Neutrophil (primary cell): Measurements from ENCODE around the gene STXBP2.

Experiments
- H3K27ac ChIP-seq: fragments of 200-600 bp; sonication (generic); 2 replicates; pipeline ENCODE4 v1.5.1; 2016; ENCODE audit warnings: mild to moderate bottlenecking, moderate library complexity
- H3K27me3 ChIP-seq: fragments of 200-600 bp; sonication (generic); 2 replicates; pipeline ENCODE4 v1.6.0; 2016; ENCODE audit warnings: mild to moderate bottlenecking
- H3K36me3 ChIP-seq: fragments of 200-600 bp; sonication (generic); 2 replicates; pipeline ENCODE4 v1.5.1; 2017
- H3K4me1 ChIP-seq, 2 experiments: fragments of 200-600 bp in 1 of 2; sonication (generic) in 1 of 2; 1 replicate in 1 of 2; 2 replicates in 1 of 2; pipeline versions ENCODE4 v1.5.1 to v1.6.1; 2013 to 2016; ENCODE audit warnings: low read depth in 1 of 2, low read length in 1 of 2, mild to moderate bottlenecking in 1 of 2, moderate library complexity in 1 of 2; ENCODE audit not compliant: control insufficient read depth in 1 of 2, insufficient read depth in 1 of 2
- H3K4me3 ChIP-seq, 2 experiments: fragments of 200-600 bp in 1 of 2; sonication (generic) in 1 of 2; 1 replicate in 1 of 2; 2 replicates in 1 of 2; pipeline ENCODE4 v1.5.1; 2013 to 2016; ENCODE audit warnings: low read depth in 1 of 2, low read length in 1 of 2, mild to moderate bottlenecking in 1 of 2, moderate library complexity in 1 of 2
- H3K9me3 ChIP-seq: fragments of 200-600 bp; sonication (generic); 2 replicates; pipeline ENCODE4 v1.5.1; 2016
- TF ChIP-seq, protein P1 (sequence below): fragments of 200-600 bp; sonication (generic); IDR thresholded peaks from 2 replicates; pipeline ENCODE4 v1.5.1; 2016; ENCODE audit warnings: antibody characterized with exemption

The STXBP2 gene

DNA sequence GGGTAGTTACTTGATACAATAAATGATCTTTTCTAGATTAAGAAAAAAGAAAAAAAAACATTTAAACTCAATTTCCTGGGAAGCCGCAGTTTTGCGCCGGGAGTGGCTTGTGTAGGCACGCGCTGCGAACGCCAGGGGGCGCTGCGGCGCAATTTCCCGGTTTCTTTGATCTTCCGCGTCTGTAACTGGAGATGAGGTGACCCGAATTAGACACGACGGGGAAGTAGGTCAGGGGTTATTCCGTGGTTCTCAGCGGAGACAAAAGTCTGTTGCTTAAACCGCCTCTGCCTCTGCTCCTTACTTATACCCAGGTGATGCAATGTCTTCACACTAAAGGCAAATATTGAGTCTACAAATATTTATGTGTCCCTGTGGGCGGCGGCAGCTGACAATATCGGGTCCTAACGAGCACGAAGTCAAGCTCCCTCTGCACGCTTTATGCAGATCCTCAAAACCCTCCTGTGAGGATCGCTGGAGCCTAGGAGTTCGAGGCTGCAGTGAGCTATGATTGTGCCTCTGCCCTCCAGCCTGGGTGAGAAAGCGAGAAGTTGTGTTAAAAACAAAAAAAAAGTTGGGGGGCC lies 15.2 kb downstream of the STXBP2 start:
- Histone ChIP-seq H3K4me3 (peak overlapping the region; percentile 51 to 55), H3K9me3 (no peaks in the 10 kb centered on the region), H3K36me3 (peaks cover 16% of the 10 kb centered on the region), H3K27me3 (no peaks in the 10 kb centered on the region), H3K27ac (peak overlapping the region; percentile 91), H3K4me1 (peaks cover 55 to 56% of the 10 kb centered on the region in 2 experiments)
- TF ChIP-seq, protein P1, sequence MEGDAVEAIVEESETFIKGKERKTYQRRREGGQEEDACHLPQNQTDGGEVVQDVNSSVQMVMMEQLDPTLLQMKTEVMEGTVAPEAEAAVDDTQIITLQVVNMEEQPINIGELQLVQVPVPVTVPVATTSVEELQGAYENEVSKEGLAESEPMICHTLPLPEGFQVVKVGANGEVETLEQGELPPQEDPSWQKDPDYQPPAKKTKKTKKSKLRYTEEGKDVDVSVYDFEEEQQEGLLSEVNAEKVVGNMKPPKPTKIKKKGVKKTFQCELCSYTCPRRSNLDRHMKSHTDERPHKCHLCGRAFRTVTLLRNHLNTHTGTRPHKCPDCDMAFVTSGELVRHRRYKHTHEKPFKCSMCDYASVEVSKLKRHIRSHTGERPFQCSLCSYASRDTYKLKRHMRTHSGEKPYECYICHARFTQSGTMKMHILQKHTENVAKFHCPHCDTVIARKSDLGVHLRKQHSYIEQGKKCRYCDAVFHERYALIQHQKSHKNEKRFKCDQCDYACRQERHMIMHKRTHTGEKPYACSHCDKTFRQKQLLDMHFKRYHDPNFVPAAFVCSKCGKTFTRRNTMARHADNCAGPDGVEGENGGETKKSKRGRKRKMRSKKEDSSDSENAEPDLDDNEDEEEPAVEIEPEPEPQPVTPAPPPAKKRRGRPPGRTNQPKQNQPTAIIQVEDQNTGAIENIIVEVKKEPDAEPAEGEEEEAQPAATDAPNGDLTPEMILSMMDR: peak; percentile 98

DNA sequence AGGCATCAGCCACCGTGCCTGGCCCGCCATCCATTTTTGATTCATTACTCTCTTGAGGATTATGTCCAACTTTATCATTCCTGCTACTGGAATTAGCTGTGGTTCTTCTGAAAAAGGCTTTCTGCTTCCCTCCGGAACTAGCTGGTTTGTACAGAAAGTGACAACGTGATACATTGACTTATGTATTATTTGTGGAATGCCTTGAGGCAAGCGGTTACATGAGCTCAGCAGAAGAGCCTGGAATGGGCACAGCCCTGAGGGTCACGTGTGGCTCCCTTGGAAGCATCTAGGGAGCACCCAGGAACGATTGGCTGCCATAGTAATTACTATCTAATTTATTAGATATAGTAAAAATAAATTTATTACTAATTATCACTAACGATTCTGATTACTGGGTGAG lies 17.5 kb downstream of the STXBP2 start:
- TF ChIP-seq, protein P1: no peak
- H3K4me3 ChIP-seq: no peak overlapping the region
- H3K4me1 ChIP-seq: peaks cover 77 to 78% of the 10 kb centered on the region in 2 experiments
- H3K9me3 ChIP-seq: no peaks in the 10 kb centered on the region
- H3K27me3 ChIP-seq: no peaks in the 10 kb centered on the region
- H3K36me3 ChIP-seq: no peaks in the 10 kb centered on the region
- peak overlapping the region; percentile 91 for H3K27ac ChIP-seq

DNA sequence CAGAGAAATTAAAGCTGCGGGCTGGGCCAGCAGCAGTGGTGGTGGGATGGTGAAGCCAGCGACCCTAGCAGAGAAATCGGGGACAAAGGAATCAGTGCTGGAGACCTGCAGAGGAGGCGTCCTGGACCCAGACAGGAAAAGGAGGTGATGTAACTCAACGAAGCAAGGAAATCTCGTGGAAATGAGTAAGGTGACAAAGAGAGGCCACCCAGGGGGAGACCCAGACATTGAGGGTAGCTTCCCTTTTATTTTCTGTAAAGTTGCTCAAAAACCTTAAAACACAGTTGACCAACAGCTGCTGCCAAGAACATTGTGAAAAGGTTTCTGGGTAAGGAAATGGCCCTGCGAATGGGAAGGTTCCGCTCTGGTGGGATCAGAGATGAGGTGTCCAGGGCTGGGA lies 18.7 kb downstream of the STXBP2 start:
- Histone ChIP-seq H3K36me3 (no peaks in the 10 kb centered on the region), H3K9me3 (no peaks in the 10 kb centered on the region), H3K27ac (peak overlapping the region; percentile 91), H3K4me1 (peaks cover 77 to 81% of the 10 kb centered on the region in 2 experiments), H3K4me3 (peak overlapping the region; percentile 48 to 55), H3K27me3 (no peaks in the 10 kb centered on the region)
- TF ChIP-seq, protein P1: no peak

DNA sequence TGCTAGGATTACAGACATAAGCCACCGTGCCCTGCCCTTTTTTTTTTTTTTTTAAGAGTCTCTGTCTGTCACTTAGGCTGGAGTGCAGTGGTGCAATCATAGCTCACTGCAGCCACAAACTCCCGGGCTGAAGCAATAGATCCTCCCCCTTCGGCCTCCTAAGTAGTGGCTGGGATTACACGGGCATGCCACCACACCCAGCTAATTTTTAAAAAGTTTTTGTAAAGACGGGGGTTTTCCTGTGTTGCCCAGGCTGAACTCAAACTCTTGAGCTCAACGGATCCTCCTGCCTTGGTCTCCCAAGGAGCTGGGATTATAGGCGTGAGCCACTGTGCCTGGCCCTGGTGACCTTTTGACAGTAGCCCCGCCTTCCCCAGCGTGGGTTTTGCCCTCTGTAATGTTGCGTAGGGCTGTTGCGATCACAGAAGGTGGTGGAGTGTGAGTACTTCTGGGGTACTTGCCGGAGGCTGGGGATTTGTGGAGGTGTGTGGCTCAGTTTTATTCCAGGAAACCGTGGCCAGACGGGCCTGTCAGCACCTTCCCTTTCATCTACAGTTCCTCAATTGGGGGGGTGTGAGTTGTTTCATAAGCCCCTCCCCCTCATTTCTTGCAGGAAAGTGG lies 20.3 kb downstream of the STXBP2 start:
- Histone ChIP-seq H3K4me3 (peak overlapping the region; percentile 48 to 55), H3K9me3 (no peaks in the 10 kb centered on the region), H3K36me3 (no peaks in the 10 kb centered on the region), H3K27ac (peak overlapping the region; percentile 91), H3K4me1 (peaks cover 70 to 74% of the 10 kb centered on the region in 2 experiments), H3K27me3 (no peaks in the 10 kb centered on the region)
- TF ChIP-seq, protein P1: no peak

DNA sequence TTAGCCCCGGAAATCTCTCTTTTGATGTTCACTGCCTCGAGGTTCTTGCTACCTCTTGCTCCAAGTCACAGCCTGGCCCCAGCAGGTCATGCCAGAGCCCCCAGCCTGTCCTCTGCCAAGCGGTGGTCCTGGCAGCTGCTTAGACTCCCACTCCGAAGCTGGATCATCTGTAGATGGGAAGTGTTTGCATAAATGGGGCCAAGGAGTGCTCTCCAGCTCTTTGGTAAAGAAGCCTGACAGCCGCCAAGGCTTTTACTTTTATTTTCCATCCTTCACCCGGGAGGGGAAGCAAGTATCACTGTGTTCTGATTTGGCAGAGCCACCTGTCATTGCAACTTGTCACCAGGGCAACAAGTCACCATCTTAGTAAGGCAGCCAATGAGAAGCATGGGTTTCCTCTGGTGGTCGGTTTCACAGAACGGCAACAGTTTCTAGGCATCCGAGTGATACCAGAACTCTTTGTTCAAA lies 21.3 kb downstream of the STXBP2 start:
- no peaks in the 10 kb centered on the region for H3K9me3 ChIP-seq
- TF ChIP-seq, protein P1: no peak
- H3K36me3 ChIP-seq: no peaks in the 10 kb centered on the region
- H3K4me3 ChIP-seq: peak overlapping the region; percentile 48 to 55
- H3K27ac ChIP-seq: peak overlapping the region; percentile 91
- peaks cover 60 to 64% of the 10 kb centered on the region in 2 experiments for H3K4me1 ChIP-seq
- no peaks in the 10 kb centered on the region for H3K27me3 ChIP-seq
